NCI-H146 (cell line): ENCODE data around the gene MAP3K9.

Source experiments
- DNase-seq: peaks from one replicate; lab custom pipeline; 2025; lab: John Stamatoyannopoulos, UW

MAP3K9 gene

DNA sequence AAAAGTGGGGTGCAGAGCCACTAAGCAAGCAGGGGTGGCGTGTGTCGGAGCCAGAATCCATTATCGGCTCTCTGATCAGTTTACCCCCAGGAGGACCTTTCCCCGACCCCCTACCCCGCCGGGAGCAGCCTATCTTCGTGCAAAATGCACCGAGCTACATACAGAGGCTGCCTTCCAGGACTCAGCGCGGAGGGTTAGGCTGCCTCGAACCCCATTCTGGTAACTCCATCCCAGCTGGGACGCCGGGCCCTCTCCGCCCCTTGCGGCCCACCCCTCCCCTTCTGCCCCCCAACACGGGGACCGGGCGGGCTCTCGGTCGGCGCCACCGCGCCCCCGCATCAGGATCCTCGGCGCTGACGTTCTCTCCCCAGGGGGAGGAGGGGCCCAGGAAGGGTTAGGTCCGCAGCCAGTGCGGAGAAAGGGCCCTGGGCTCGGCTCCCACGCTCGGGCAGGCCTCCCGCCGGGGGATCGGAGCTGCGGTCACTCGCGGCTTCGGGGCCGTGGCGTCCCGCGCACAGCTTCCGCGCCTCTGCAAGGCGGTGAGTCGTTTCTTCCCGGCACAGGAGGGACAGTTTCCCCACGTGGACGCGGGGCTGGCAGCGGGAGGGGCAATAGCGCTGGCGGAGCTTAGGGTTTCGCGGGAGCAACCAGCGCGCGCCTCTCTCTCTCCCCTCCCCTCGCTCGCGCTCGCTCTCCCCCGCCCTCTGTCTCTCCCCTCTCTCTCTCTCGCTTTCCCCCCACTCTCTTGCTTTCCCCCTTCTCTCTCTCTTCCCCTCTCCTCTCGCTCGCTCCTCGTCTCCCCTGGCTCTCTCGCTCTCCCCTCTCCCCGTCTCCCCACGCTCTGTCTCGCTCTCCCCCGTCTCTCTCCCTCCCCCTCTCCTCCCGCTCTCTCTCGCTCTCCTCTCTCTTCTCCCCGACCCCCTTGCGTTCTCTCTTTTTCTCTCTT, 12.5 kb upstream of the MAP3K9 start:
- DNase-seq = peak; percentile 36

GRCh38 chr14:70816525-70816924, 7.2 kb upstream of the MAP3K9 start:
- DNase-seq = no peak

DNA sequence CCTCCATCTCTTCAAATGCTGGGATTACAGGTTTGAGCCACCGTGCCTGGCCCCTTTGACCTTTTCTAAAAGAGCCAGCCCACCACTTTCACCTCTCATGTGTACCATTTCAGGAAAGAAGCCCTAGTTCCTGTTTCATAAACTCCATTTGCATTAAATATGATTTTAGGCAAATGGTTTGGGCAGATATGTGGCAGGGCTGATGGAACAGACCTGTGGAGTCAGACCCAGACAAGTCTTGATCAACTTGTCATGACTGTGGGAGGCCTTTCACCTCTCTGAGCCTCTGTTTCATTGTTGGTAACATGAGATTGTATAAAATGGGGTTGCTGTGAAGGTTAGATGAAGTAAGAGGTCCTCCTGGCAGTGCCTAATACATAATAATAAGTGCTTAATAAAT, 5.2 kb upstream of the MAP3K9 start:
- no peak for DNase-seq

DNA sequence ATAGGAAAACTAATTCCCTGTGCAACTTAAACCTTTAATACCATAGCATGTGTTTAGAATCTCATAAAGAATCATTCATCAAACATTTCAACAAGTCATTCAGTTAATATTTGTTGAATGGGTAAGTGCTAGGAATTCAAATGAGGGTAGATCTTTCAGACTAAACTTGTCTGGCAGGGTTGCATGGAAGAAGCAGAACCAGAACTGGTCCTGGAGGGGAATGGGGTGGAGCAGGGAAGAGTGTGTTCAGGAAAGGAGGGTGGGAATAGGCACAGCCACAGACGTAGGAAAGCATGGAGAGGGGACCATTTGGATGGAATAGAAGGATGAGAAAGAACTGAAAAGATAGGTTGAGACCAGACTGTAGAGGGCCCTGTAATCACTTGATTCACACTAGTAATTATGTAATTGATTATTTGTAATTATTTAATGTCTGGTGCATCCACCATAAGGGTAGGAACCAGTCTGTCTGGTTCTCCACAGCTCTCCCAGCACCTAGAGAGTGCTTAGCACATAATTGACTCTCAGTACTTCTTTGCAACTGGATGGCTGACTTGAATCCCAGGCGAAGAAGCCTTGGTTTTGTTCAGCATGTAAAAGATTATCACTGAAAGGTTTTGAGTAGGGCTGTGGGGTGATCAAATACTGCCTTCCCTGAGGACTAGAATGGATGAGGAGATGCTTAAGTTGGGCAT, 3.0 kb upstream of the MAP3K9 start:
- DNase-seq = no peak

- DNase-seq = no peak
Measured at GRCh38 chr14:70811578-70811977, 2.3 kb upstream of the MAP3K9 start.

DNA sequence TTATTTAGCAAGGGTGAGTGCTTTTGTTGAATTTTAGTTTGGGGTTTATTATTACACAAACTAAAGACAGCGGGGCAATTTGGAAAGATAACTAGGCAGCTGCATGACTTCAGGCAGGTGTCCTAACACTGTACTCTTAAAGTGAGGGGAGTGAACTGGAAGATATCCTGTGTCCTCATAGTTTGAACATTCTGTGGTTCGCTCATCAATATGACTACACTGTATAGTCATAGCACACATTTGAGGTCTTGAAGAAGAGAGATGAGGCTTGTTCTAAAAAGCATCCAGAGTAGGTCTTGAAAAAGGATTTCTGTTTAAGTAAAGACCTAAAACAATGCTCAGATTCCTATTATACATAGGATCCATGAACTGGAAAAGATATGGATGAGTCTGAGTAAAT, 1.7 kb upstream of the MAP3K9 start:
- no peak for DNase-seq

GRCh38 chr14:70810621-70811020, 1.3 kb upstream of the MAP3K9 start:
- no peak for DNase-seq

DNA sequence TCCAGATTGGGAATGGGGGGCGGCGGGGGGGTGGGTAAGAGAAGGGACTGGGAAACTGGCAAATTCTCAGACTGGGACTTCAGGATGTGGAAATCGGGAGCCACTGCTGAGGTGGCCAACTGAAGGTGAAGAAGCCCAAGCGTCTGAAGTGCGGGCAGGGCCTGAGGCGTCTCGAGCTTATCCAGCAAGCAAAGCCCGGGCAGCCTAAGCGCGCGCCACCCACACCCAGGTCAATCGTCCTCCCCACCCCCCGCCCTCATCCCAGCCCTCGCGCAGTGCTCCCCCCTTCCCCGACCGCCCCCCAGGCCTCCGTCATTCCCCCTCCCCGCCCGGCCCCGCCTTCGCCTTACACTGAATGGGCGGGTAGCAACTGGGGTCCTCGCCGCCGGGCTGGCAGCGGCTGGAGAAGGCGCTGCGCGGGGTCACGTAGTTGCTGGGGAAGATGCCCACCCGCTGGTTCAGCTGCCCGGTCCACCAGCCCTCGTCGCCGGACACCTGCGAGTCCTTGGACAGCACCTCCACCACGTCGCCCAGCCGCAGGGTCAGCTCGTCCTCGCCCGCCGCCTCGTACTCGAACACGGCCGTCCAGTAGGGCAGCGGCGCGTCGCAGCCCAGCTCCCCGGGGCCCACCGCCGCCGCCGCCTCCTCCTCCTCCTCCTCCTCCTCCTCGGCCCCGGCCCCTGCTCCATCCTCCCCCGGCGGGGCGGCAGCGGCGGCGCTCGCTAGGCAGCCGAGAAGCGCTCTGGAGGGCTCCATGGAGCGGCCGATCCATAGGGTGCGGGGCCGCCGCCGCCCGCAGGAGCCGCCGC, 693 bp downstream of the MAP3K9 start:
- peak; percentile 67 for DNase-seq

GRCh38 chr14:70807898-70808415, 1.4 kb downstream of the MAP3K9 start:
- DNase-seq = peak; percentile 54

DNA sequence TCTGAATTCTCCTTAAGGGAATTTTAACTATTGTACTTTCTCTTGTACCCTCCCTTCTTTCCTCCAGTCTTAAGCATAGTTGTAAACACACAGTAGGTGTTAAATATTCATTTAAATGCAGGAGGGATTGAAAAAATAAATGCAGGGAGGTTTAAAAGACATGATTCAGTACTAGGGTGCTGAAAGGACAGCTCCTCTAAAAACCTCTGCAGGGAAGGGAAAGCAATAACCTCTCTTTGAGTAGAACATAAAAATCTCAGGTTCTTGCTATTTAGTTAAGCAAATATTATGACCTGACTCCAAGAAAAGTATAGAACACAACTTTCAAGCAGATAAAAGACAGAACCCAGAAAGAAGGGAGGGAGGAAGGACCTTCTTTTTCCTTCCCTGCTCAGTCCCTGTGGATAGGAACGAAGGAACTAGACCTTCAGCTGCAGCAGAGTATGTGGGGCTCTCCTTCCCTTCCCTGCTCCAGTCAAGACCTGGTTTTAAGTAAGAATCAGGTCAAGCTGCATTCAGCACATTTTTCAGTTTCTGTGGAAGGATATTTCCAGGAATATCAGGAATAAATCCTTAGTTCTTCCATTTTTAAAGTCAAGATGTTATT, 4.7 kb downstream of the MAP3K9 start:
- DNase-seq = no peak

- DNase-seq = no peak
Measured at GRCh38 chr14:70803321-70804310, 5.7 kb downstream of the MAP3K9 start.

DNA sequence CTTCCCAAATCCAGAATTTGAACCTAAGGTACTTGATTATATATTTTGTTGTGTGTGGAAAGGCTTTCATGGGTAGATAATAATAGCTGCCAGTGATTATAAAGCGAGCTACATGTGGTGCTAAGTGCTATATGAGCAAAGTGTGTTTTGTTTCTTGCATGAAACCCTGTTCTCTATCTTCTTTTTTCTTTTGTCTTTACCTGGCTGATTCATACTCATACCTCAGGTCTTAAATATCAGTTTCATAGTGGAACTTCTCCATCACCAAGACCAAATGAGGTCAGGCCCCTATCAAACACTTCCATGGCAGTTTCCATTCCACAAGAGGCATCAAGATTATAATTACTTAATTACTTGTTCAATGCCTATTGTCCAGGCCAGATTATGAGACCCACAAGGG, 6.9 kb downstream of the MAP3K9 start:
- DNase-seq = no peak

DNA sequence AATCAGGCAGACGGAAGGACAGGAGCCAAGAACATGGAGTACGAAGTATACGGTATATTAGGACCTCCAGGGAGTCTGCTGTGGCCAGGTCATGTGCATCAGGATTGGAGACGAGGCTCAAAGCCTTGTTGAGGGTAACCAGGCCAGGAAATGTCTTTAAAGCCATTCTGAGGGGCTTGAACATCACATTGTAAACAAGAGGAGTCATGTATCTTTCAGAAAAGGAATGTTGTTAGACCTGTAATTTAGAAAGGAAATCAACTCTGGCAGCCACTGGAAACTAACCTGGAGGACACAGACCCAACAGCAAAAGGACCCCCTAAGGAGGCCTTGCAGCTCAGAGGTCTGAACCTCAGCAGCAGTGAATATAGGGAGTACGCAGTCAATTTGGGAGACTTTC, 7.5 kb downstream of the MAP3K9 start:
- no peak for DNase-seq

DNA sequence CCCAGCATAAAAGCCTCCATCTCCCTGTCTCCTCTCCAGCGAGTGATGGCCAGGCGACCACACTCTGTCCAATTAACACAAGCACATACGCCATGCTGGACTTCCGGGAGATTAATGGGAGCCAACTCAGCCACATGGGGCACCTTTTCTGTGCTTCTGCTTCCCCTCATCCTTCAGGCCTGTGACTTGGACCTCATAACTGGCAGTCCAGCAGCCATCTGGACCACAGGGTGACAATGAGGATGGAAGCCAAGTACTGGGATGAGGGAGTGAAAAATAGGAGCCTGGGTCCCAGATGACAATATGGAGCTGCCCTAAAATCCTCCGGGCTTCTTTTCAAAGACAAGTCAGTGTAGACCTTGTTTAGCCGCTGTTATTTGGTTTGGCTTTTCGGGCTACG, 12.8 kb downstream of the MAP3K9 start:
- DNase-seq = no peak

- no peak for DNase-seq
Measured at GRCh38 chr14:70794294-70794693, 15.0 kb downstream of the MAP3K9 start.

- DNase-seq = no peak
Measured at GRCh38 chr14:70793637-70794036, 15.7 kb downstream of the MAP3K9 start.

- DNase-seq = no peak
Measured at GRCh38 chr14:70792939-70793338, 16.4 kb downstream of the MAP3K9 start.

DNA sequence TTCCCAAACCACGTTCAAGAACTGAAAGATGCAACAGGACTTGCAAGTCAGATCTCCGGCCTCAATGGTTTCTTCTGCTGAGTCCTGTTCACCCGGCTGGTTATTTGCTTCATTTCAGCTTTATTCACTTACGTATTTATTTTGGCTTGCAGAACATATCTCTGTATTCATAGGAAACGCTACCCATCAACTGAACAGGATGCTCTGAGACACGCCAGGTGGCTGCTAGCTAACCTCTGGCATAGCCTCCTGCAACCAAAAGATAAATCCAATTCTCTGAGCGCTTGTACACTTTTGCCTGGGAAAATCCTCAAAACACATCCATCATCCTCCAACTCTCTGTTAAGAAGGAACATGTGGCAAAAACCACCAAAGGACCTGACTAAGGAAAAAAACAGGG, 17.3 kb downstream of the MAP3K9 start:
- no peak for DNase-seq

GRCh38 chr14:70789961-70790360, 19.4 kb downstream of the MAP3K9 start:
- no peak for DNase-seq

DNA sequence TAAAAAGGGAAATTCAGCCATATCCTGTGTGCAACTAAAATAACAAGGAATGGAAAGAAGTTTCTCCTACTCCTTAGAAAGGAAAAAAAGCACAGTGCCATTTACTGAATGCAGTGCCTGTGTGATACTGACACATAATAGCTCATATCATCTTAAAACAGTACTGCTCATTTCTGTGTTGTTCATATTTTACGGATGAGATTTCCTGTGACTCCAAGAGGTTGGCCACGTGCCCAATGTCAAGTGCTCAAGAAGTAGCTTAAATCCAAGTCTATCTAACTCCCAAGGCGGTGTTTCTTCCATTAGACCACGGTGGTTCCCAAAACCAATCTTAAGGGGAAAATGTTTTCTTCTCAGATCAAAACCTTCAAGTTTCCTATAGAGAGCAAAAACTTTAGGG, 20.0 kb downstream of the MAP3K9 start:
- DNase-seq = no peak

DNA sequence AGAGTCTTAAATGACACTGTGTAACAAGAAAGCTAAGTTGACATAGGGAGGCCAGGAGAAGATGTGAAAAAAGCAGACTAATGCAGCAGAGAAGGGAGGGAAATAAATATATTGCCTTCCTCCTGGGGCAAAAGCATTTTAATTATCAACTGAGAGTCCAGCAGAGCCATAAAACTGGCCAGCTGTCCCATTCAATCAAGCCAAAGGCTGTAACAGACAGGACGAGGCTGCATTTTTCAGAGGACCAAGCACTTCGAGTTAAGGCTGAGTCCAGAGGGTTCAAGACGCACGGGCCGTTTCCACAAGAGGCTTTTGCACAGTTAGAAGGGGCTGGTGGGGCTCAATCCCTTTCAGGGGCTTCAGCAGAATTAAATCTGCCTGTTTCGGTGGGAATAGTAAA, 20.4 kb downstream of the MAP3K9 start:
- DNase-seq = no peak
